Spleen (tissue), 7 donors: Measurements from ENCODE around the gene TMEM53.

Experiments used
- CTCF ChIP-seq, 11 experiments: fragments of 200-600 bp in 7 of 11; fragments of 450-650 bp in 4 of 11; sonication (generic) in 4 of 11; IDR thresholded peaks in 8 of 11; conservative IDR thresholded peaks in 3 of 11; 1 replicate in 7 of 11; 2 replicates in 4 of 11; pipeline versions ENCODE4 v1.4.0 to v1.8.0; 2016 to 2021; ENCODE audit warnings: antibody characterized with exemption in 11 of 11, inconsistent platforms in 4 of 11, mild to moderate bottlenecking in 1 of 11
- POLR2A ChIP-seq, 3 donors: fragments of 450-650 bp; IDR thresholded peaks; one replicate each; pipeline ENCODE4 v1.5.1; 2017; ENCODE audit warnings: antibody characterized with exemption in 3 of 3, mild to moderate bottlenecking in 1 of 3
- donor health status: DM: no; HTN: no; CAD: no; lungs with moderate emphysema.
- donor health status: DM: no; HTN: no; CAD: no.
- donor health status: DM: no; HTN: no; CAD: no.

DNA sequence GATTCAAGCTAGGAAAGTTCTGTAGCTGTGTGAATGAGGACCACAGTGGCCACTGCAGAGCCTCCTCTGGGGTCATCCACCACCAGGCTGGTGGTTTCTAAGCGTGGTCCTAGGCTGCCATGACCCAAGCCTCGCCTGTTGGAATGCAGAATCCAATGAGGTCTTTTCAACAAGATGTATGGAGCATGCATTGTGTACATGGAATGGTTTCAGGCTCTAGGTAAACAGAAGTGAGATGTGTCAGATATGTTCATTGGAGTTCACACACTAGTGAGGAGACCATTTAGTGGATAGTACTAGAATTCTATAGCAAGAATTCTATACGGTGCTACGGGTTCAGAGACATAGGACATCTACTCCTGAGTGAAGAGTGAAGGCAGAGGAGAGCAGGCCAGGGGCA lies 46.0 kb upstream of the TMEM53 start:
- TF ChIP-seq POLR2A (IDR thresholded peaks at IDR 0.05) (no peak), CTCF (IDR thresholded peaks at IDR 0.05 in 8 of 11, conservative IDR thresholded peaks at IDR 0.05 in 3 of 11) (no peak)
